ENCODE results near the gene PDZD4.

The PDZD4 gene

GRCh38 chrX:153866302-153867019 is 36.1 kb upstream of the PDZD4 start:
- Histone ChIP-seq H3K27me3 (replicated peaks; ENCODE audit: control insufficient read depth, insufficient read depth, low read length) (peaks cover 43% of the 10 kb centered on the region), H3K4me3 (ENCODE audit: low read length) (no peak overlapping the region), H3K9ac (ENCODE audit: low read length) (no peak overlapping the region), H3K4me1 (ENCODE audit: control insufficient read depth, insufficient read depth, low read length) (no peaks in the 10 kb centered on the region), H3K9me3 (ENCODE audit: control insufficient read depth, low read length) (no peaks in the 10 kb centered on the region), H3K36me3 (ENCODE audit: control insufficient read depth, insufficient read depth, low read length, severe bottlenecking) (no peaks in the 10 kb centered on the region)
- no peak for DNase-seq (ENCODE audit: low read depth)

GRCh38 chrX:153865685-153866084 is 35.3 kb upstream of the PDZD4 start:
- no peak overlapping the region for H3K9ac ChIP-seq (ENCODE audit: low read length)
- H3K36me3 ChIP-seq (ENCODE audit: control insufficient read depth, insufficient read depth, low read length, severe bottlenecking) = no peaks in the 10 kb centered on the region
- DNase-seq (ENCODE audit: low read depth) = no peak
- peaks cover 40% of the 10 kb centered on the region for H3K27me3 ChIP-seq (replicated peaks; ENCODE audit: control insufficient read depth, insufficient read depth, low read length)
- no peaks in the 10 kb centered on the region for H3K4me1 ChIP-seq (ENCODE audit: control insufficient read depth, insufficient read depth, low read length)
- no peaks in the 10 kb centered on the region for H3K9me3 ChIP-seq (ENCODE audit: control insufficient read depth, low read length)
- no peak overlapping the region for H3K4me3 ChIP-seq (ENCODE audit: low read length)

- no peaks in the 10 kb centered on the region for H3K36me3 ChIP-seq (ENCODE audit: control insufficient read depth, insufficient read depth, low read length, severe bottlenecking)
- DNase-seq (ENCODE audit: low read depth) = no peak
- H3K9ac ChIP-seq (ENCODE audit: low read length) = no peak overlapping the region
- peaks cover 36% of the 10 kb centered on the region for H3K27me3 ChIP-seq (replicated peaks; ENCODE audit: control insufficient read depth, insufficient read depth, low read length)
- H3K9me3 ChIP-seq (ENCODE audit: control insufficient read depth, low read length) = no peaks in the 10 kb centered on the region
- H3K4me1 ChIP-seq (ENCODE audit: control insufficient read depth, insufficient read depth, low read length) = no peaks in the 10 kb centered on the region
- no peak overlapping the region for H3K4me3 ChIP-seq (ENCODE audit: low read length)
Observed at GRCh38 chrX:153865321-153865580, 34.9 kb upstream of the PDZD4 start.

GRCh38 chrX:153864561-153865320 is 34.4 kb upstream of the PDZD4 start:
- no peak for DNase-seq (ENCODE audit: low read depth)
- Histone ChIP-seq H3K9me3 (ENCODE audit: control insufficient read depth, low read length) (no peaks in the 10 kb centered on the region), H3K9ac (ENCODE audit: low read length) (no peak overlapping the region), H3K27me3 (replicated peaks; ENCODE audit: control insufficient read depth, insufficient read depth, low read length) (peaks cover 38% of the 10 kb centered on the region), H3K4me1 (ENCODE audit: control insufficient read depth, insufficient read depth, low read length) (no peaks in the 10 kb centered on the region), H3K4me3 (ENCODE audit: low read length) (no peak overlapping the region), H3K36me3 (ENCODE audit: control insufficient read depth, insufficient read depth, low read length, severe bottlenecking) (no peaks in the 10 kb centered on the region)

GRCh38 chrX:153864101-153864500 is 33.8 kb upstream of the PDZD4 start:
- H3K36me3 ChIP-seq (ENCODE audit: control insufficient read depth, insufficient read depth, low read length, severe bottlenecking) = no peaks in the 10 kb centered on the region
- no peaks in the 10 kb centered on the region for H3K4me1 ChIP-seq (ENCODE audit: control insufficient read depth, insufficient read depth, low read length)
- no peaks in the 10 kb centered on the region for H3K9me3 ChIP-seq (ENCODE audit: control insufficient read depth, low read length)
- no peak for DNase-seq (ENCODE audit: low read depth)
- H3K4me3 ChIP-seq (ENCODE audit: low read length) = no peak overlapping the region
- H3K9ac ChIP-seq (ENCODE audit: low read length) = no peak overlapping the region
- H3K27me3 ChIP-seq (replicated peaks; ENCODE audit: control insufficient read depth, insufficient read depth, low read length) = peaks cover 41% of the 10 kb centered on the region

- H3K9me3 ChIP-seq (ENCODE audit: control insufficient read depth, low read length) = no peaks in the 10 kb centered on the region
- H3K9ac ChIP-seq (ENCODE audit: low read length) = no peak overlapping the region
- no peaks in the 10 kb centered on the region for H3K4me1 ChIP-seq (ENCODE audit: control insufficient read depth, insufficient read depth, low read length)
- no peaks in the 10 kb centered on the region for H3K36me3 ChIP-seq (ENCODE audit: control insufficient read depth, insufficient read depth, low read length, severe bottlenecking)
- H3K4me3 ChIP-seq (ENCODE audit: low read length) = no peak overlapping the region
- DNase-seq (ENCODE audit: low read depth) = no peak
- peaks cover 47% of the 10 kb centered on the region for H3K27me3 ChIP-seq (replicated peaks; ENCODE audit: control insufficient read depth, insufficient read depth, low read length)
Observed at GRCh38 chrX:153863251-153863991, 33.1 kb upstream of the PDZD4 start.

GRCh38 chrX:153862369-153863250 is 32.3 kb upstream of the PDZD4 start:
- Histone ChIP-seq H3K4me1 (ENCODE audit: control insufficient read depth, insufficient read depth, low read length) (no peaks in the 10 kb centered on the region), H3K9me3 (ENCODE audit: control insufficient read depth, low read length) (no peaks in the 10 kb centered on the region), H3K36me3 (ENCODE audit: control insufficient read depth, insufficient read depth, low read length, severe bottlenecking) (no peaks in the 10 kb centered on the region), H3K27me3 (replicated peaks; ENCODE audit: control insufficient read depth, insufficient read depth, low read length) (peaks cover 49% of the 10 kb centered on the region), H3K9ac (ENCODE audit: low read length) (no peak overlapping the region), H3K4me3 (ENCODE audit: low read length) (no peak overlapping the region)
- DNase-seq (ENCODE audit: low read depth) = no peak

GRCh38 chrX:153861733-153862310 is 31.5 kb upstream of the PDZD4 start:
- no peak for DNase-seq (ENCODE audit: low read depth)
- no peak overlapping the region for H3K9ac ChIP-seq (ENCODE audit: low read length)

GRCh38 chrX:153861151-153861550 is 30.8 kb upstream of the PDZD4 start:
- DNase-seq (ENCODE audit: low read depth) = no peak
- peaks cover 55% of the 10 kb centered on the region for H3K27me3 ChIP-seq (replicated peaks; ENCODE audit: control insufficient read depth, insufficient read depth, low read length)
- H3K9ac ChIP-seq (ENCODE audit: low read length) = no peak overlapping the region

More at GRCh38 chrX:153861733-153862310, 31.5 kb upstream of the PDZD4 start:
- Histone ChIP-seq H3K36me3 (ENCODE audit: control insufficient read depth, insufficient read depth, low read length, severe bottlenecking) (no peaks in the 10 kb centered on the region), H3K9me3 (ENCODE audit: control insufficient read depth, low read length) (no peaks in the 10 kb centered on the region), H3K4me1 (ENCODE audit: control insufficient read depth, insufficient read depth, low read length) (no peaks in the 10 kb centered on the region), H3K4me3 (ENCODE audit: low read length) (no peak overlapping the region), H3K27me3 (replicated peaks; ENCODE audit: control insufficient read depth, insufficient read depth, low read length) (peaks cover 48% of the 10 kb centered on the region)

GRCh38 chrX:153857348-153857903 is 27.1 kb upstream of the PDZD4 start:
- H3K4me1 ChIP-seq (ENCODE audit: control insufficient read depth, insufficient read depth, low read length) = no peaks in the 10 kb centered on the region
- H3K27me3 ChIP-seq (replicated peaks; ENCODE audit: control insufficient read depth, insufficient read depth, low read length) = peaks cover 57% of the 10 kb centered on the region
- DNase-seq (ENCODE audit: low read depth) = no peak
- no peak overlapping the region for H3K9ac ChIP-seq (ENCODE audit: low read length)
- H3K9me3 ChIP-seq (ENCODE audit: control insufficient read depth, low read length) = peaks cover 2% of the 10 kb centered on the region
- H3K4me3 ChIP-seq (ENCODE audit: low read length) = no peak overlapping the region
- no peaks in the 10 kb centered on the region for H3K36me3 ChIP-seq (ENCODE audit: control insufficient read depth, insufficient read depth, low read length, severe bottlenecking)

More at GRCh38 chrX:153861151-153861550, 30.8 kb upstream of the PDZD4 start:
- Histone ChIP-seq H3K36me3 (ENCODE audit: control insufficient read depth, insufficient read depth, low read length, severe bottlenecking) (no peaks in the 10 kb centered on the region), H3K4me1 (ENCODE audit: control insufficient read depth, insufficient read depth, low read length) (no peaks in the 10 kb centered on the region), H3K9me3 (ENCODE audit: control insufficient read depth, low read length) (no peaks in the 10 kb centered on the region), H3K4me3 (ENCODE audit: low read length) (no peak overlapping the region)
